ENCODE measurements around the gene FRMD4A.

GRCh38 chr10:13696071-13696470, 634.7 kb downstream of the FRMD4A start:
- no peak for TF ChIP-seq CTCF (IDR thresholded peaks at IDR 0.05)
- no peak for TF ChIP-seq EP300 (IDR thresholded peaks at IDR 0.05)
- no peak for TF ChIP-seq POLR2AphosphoS5 (IDR thresholded peaks at IDR 0.05)
